H1 (cell line): ENCODE results near the gene UFC1. TPM values are rescaled to one million over a fixed set of nuclear protein-coding genes. Genes with fewer than 3 reads are reported as not detected.

Experiments used
- CTCF ChIA-PET: fragments of 300-600 bp; sonication (Branson Sonifier 250); formaldehyde crosslinking; loops from one replicate; lab custom pipeline; 2021; ENCODE audit not compliant: partially characterized antibody; lab: Charles Lee
- POLR2A ChIA-PET: fragments of 300-600 bp; sonication (Branson Sonifier 250); formaldehyde crosslinking; loops from one replicate; lab custom pipeline; 2021; ENCODE audit warnings: inconsistent platforms; ENCODE audit not compliant: partially characterized antibody; lab: Charles Lee
- DNase-seq, 2 experiments: peaks; one replicate each; pipeline versions ENCODE4 v3.0.0 to v3.0.0-alpha.2; 2010 to 2022; ENCODE audit warnings: low spot score in 2 of 2, low read depth in 1 of 2, mixed read lengths in 1 of 2
- FAIRE-seq: peaks from 2 replicates; lab custom pipeline; 2011; peaks lifted over from hg19 to GRCh38; lab: Jason Lieb, UNC
- H2AFZ ChIP-seq: 2 replicates; pipeline ENCODE4 v1.8.1; 2012; ENCODE audit warnings: low read length, inconsistent platforms
- H2AK5ac ChIP-seq: 2 replicates; pipeline ENCODE4 v1.6.1; 2013; ENCODE audit warnings: low read depth, low read length
- H2BK120ac ChIP-seq: replicated peaks from 2 replicates; pipeline ENCODE3; 2013; ENCODE audit warnings: low read depth, low read length, inconsistent platforms
- H2BK12ac ChIP-seq: 2 replicates; pipeline ENCODE4 v1.6.1; 2013; ENCODE audit warnings: low read depth, low read length
- H2BK15ac ChIP-seq: 2 replicates; pipeline ENCODE4 v1.6.1; 2013; ENCODE audit warnings: low read length
- H2BK20ac ChIP-seq: 2 replicates; pipeline ENCODE4 v1.6.1; 2013; ENCODE audit warnings: low read length
- H2BK5ac ChIP-seq: 2 replicates; pipeline ENCODE4 v1.6.1; 2013; ENCODE audit warnings: low read depth, low read length
- H3K14ac ChIP-seq: 2 replicates; pipeline ENCODE4 v1.6.1; 2013; ENCODE audit warnings: inconsistent platforms; ENCODE audit not compliant: insufficient read length
- H3K18ac ChIP-seq: 2 replicates; pipeline ENCODE4 v1.6.1; 2013; ENCODE audit warnings: low read length; ENCODE audit errors: extremely low read depth
- H3K23ac ChIP-seq: 2 replicates; pipeline ENCODE4 v1.6.1; 2013; ENCODE audit warnings: inconsistent platforms; ENCODE audit not compliant: insufficient read length
- H3K23me2 ChIP-seq: 2 replicates; pipeline ENCODE4 v1.6.1; 2013; ENCODE audit warnings: low read depth, low read length
- H3K27ac ChIP-seq: 2 replicates; pipeline ENCODE4 v1.6.1; 2011; ENCODE audit warnings: low read depth, low read length, inconsistent platforms
- H3K27me3 ChIP-seq, 4 experiments: replicated peaks in 1 of 4; 1 replicate in 1 of 4; 2 replicates in 3 of 4; pipeline versions ENCODE4 v1.6.1 to v1.8.1; 2011 to 2013; ENCODE audit warnings: low read length in 3 of 4, mild to moderate bottlenecking in 3 of 4, inconsistent platforms in 2 of 4, mixed read lengths in 2 of 4, moderate library complexity in 1 of 4; ENCODE audit not compliant: control insufficient read depth in 3 of 4, insufficient read depth in 3 of 4; ENCODE audit errors: extremely low read depth in 1 of 4
- H3K36me3 ChIP-seq, 4 experiments: 2 replicates each; pipeline versions ENCODE4 v1.6.1 to v1.8.1; 2011 to 2013; ENCODE audit warnings: mild to moderate bottlenecking in 4 of 4, low read length in 3 of 4, moderate library complexity in 2 of 4, control low read depth in 1 of 4, inconsistent platforms in 1 of 4; ENCODE audit not compliant: insufficient read depth in 4 of 4, control insufficient read depth in 2 of 4
- H3K4ac ChIP-seq: replicated peaks from 2 replicates; pipeline ENCODE3; 2013; ENCODE audit warnings: low read length, low read depth, mixed read lengths, inconsistent platforms; ENCODE audit not compliant: insufficient read length
- H3K4me1 ChIP-seq, 4 experiments: replicated peaks in 1 of 4; 1 replicate in 1 of 4; 2 replicates in 3 of 4; pipeline versions ENCODE4 v1.6.1 to v1.8.1; 2011 to 2013; ENCODE audit warnings: low read length in 3 of 4, inconsistent platforms in 2 of 4, mixed read lengths in 1 of 4; ENCODE audit not compliant: insufficient read depth in 4 of 4, control insufficient read depth in 3 of 4
- H3K4me2 ChIP-seq, 2 experiments: 2 replicates each; pipeline versions ENCODE4 v1.6.1 to v1.8.1; 2011 to 2013; ENCODE audit warnings: low read depth in 2 of 2, low read length in 2 of 2, control low read depth in 1 of 2, inconsistent platforms in 1 of 2, mild to moderate bottlenecking in 1 of 2; ENCODE audit not compliant: insufficient read depth in 1 of 2
- H3K4me3 ChIP-seq, 4 experiments: fragments of 200-600, 300-600 bp in 1 of 4; sonication (generic), shearing (Covaris generic), sonication (Bioruptor Twin) in 1 of 4; 2 replicates each; pipeline versions ENCODE4 v1.5.1 to v1.8.1; 2011 to 2016; ENCODE audit warnings: low read length in 4 of 4, low read depth in 3 of 4, control low read depth in 2 of 4, inconsistent platforms in 2 of 4, mild to moderate bottlenecking in 2 of 4, mixed read lengths in 1 of 4, moderate library complexity in 1 of 4; ENCODE audit not compliant: insufficient read depth in 2 of 4; ENCODE audit errors: extremely low read depth in 1 of 4
- H3K56ac ChIP-seq: replicated peaks from 2 replicates; pipeline ENCODE3; 2013; ENCODE audit warnings: low read depth, mild to moderate bottlenecking, mixed read lengths, low read length, inconsistent platforms; ENCODE audit not compliant: insufficient read length
- H3K79me1 ChIP-seq: 2 replicates; pipeline ENCODE4 v1.6.1; 2013; ENCODE audit warnings: low read depth, low read length, control low read depth
- H3K79me2 ChIP-seq, 2 experiments: 2 replicates each; pipeline versions ENCODE4 v1.6.1 to v1.8.1; 2012 to 2013; ENCODE audit warnings: low read length in 2 of 2, mild to moderate bottlenecking in 2 of 2, inconsistent platforms in 1 of 2; ENCODE audit not compliant: insufficient read depth in 2 of 2, control insufficient read depth in 1 of 2
- H3K9ac ChIP-seq, 4 experiments: replicated peaks in 1 of 4; 1 replicate in 1 of 4; 2 replicates in 3 of 4; pipeline versions ENCODE4 v1.6.1 to v1.8.1; 2011 to 2013; ENCODE audit warnings: low read depth in 3 of 4, low read length in 3 of 4, control low read depth in 2 of 4, mild to moderate bottlenecking in 2 of 4, moderate library complexity in 2 of 4, inconsistent platforms in 1 of 4; ENCODE audit errors: extremely low read depth in 1 of 4
- H3K9me3 ChIP-seq, 2 experiments: 2 replicates each; pipeline versions ENCODE4 v1.6.1 to v1.8.1; 2012 to 2013; ENCODE audit warnings: mild to moderate bottlenecking in 2 of 2, moderate library complexity in 2 of 2, control low read depth in 1 of 2, inconsistent platforms in 1 of 2, low read depth in 1 of 2, low read length in 1 of 2, mixed read lengths in 1 of 2; ENCODE audit not compliant: insufficient read depth in 2 of 2
- H4K20me1 ChIP-seq, 2 experiments: replicated peaks in 1 of 2; 2 replicates each; pipeline versions ENCODE3 to v1.8.1; 2011 to 2013; ENCODE audit warnings: inconsistent platforms in 2 of 2, low read length in 2 of 2, mild to moderate bottlenecking in 1 of 2; ENCODE audit not compliant: insufficient read depth in 2 of 2, control insufficient read depth in 1 of 2
- H4K5ac ChIP-seq: 2 replicates; pipeline ENCODE4 v1.6.1; 2013; ENCODE audit warnings: low read length, low read depth, mixed read lengths, inconsistent platforms; ENCODE audit not compliant: insufficient read length
- H4K8ac ChIP-seq: 2 replicates; pipeline ENCODE4 v1.8.0; 2013; ENCODE audit warnings: mild to moderate bottlenecking, moderate library complexity, low read length, inconsistent platforms; ENCODE audit not compliant: insufficient read depth; ENCODE audit errors: extremely low read depth
- H4K91ac ChIP-seq: replicated peaks from 2 replicates; pipeline ENCODE3; 2013; ENCODE audit warnings: low read length, mixed read lengths, inconsistent platforms; ENCODE audit not compliant: insufficient read length
- BRCA1 ChIP-seq: IDR thresholded peaks from 2 replicates; pipeline ENCODE4 v1.6.1; 2012; ENCODE audit warnings: low read depth, low read length, improper control_type of control experiment
- CBX5 ChIP-seq: fragments of 300-800, 300-1000 bp; sonication (generic); IDR thresholded peaks from 2 replicates; pipeline ENCODE4 v1.7.1; 2016; ENCODE audit warnings: antibody characterized with exemption, low read length, low read depth
- RBBP5 ChIP-seq: IDR thresholded peaks from 2 replicates; pipeline ENCODE4 v1.7.1; 2012; ENCODE audit warnings: low read depth, mild to moderate bottlenecking, inconsistent platforms, low read length, moderate library complexity, borderline replicate concordance
- WGBS, 2 experiments: shearing (Covaris generic) in 1 of 2; methylation state at CpG; one replicate each; pipeline versions ENCODE4 v1.1.6 to v1.1.7; 2013 to 2015; ENCODE audit warnings: low lambda C conversion rate in 2 of 2, mixed read lengths in 2 of 2, inconsistent platforms in 1 of 2, low coverage in 1 of 2, missing lambda C conversion rate in 1 of 2; ENCODE audit not compliant: insufficient replicate concordance in 2 of 2, insufficient coverage in 1 of 2, insufficient read length in 1 of 2; ENCODE audit errors: extremely low coverage in 1 of 2, missing lambda C conversion rate in 1 of 2; 5-methylcytosine and 5-hydroxymethylcytosine counted together
- polyA plus RNA-seq, 7 experiments: library from polyadenylated mRNA; depleted of rRNA in 3 of 7; stranded (reverse) in 5 of 7; unstranded in 2 of 7; fragments of >200 nt in 5 of 7; fragments of 200-250 nt in 2 of 7; gene quantifications; 1 replicate in 5 of 7; 2 replicates in 1 of 7; 4 replicates in 1 of 7; pipeline versions ENCODE4 v1.2.1 to v1.2.3, GENCODE V29; 2011 to 2013; ENCODE audit warnings: missing spikeins in 2 of 7, mixed read lengths in 2 of 7
- total RNA-seq: library from RNA; stranded (reverse); fragmentation: NEBNext Ultra II Directional; extraction: Animal tissue kit (Norgen Biotek cat#: 25700); gene quantifications from 2 replicates; pipeline ENCODE4 v1.2.1, GENCODE V29; 2021

The UFC1 gene
- total and polyA plus RNA-seq, 2 of the 8 experiments (the other 6 are each of a cell fraction or from before 2014, with no cell fraction given), result 67.8 to 102 TPM

DNA sequence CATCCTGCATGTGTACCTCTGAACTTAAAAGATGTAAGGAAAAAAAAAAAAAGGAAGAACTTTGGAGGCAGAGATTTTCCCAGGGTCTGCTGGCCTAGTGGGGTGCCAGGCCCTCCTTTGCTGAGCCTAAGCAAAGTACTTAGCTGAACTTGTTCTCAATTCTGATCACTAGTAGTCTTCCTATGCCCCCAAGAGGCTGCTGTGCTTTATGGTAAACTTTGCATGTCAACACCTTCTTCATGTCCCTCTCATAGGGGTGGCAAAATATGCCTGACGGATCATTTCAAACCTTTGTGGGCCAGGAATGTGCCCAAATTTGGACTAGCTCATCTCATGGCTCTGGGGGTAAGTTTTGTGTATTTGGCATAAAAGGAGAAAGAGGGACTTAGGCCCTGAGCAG is 4.1 kb downstream of the UFC1 start:
- POLR2A ChIA-PET, result interaction anchor here (1.1 to 13.6 kb wide), 6 partner anchors 10 to 113 kb away, joined by 3 to 130 read pairs (median 6); partner anchors contain the start of genes ADAMTS4, DEDD, PPOX and USF1
- H3K9me3 ChIP-seq, result no peaks in the 10 kb centered on the region
- no peak for FAIRE-seq

More for the DNA sequence above, 4.1 kb downstream of the UFC1 start:
- Histone ChIP-seq H2BK15ac (no peak overlapping the region), H3K9ac (no peak overlapping the region), H3K56ac (no peak overlapping the region), H4K91ac (no peak overlapping the region), H3K4ac (no peak overlapping the region), H2AFZ (no peak overlapping the region), H3K27ac (no peak overlapping the region), H4K20me1 (no peaks in the 10 kb centered on the region), H3K36me3 (peaks cover 2 to 12% (median 6%) of the 10 kb centered on the region in 4 experiments; a peak in 5 of 8 replicates), H3K4me2 (no peak overlapping the region), H3K27me3 (no peaks in the 10 kb centered on the region), H3K79me1 (no peaks in the 10 kb centered on the region; the same call in 1 of the 2 replicates), H2AK5ac (no peak overlapping the region), H2BK12ac (no peak overlapping the region), H4K8ac (no peak overlapping the region), H2BK20ac (no peak overlapping the region), H3K23me2 (peaks cover 12% of the 10 kb centered on the region), H2BK120ac (no peak overlapping the region), H3K14ac (no peak overlapping the region), H3K4me1 (peaks cover 0 to 15% (median 4%) of the 10 kb centered on the region in 4 experiments; a peak in 4 of 7 replicates), H4K5ac (no peak overlapping the region), H2BK5ac (no peak overlapping the region), H3K79me2 (no peaks in the 10 kb centered on the region; a peak in 1 of 4 replicates), H3K4me3 (no peak overlapping the region), H3K23ac (no peak overlapping the region), H3K18ac (no peak overlapping the region)
- CTCF ChIA-PET, result interaction anchor here (0.9 to 6.8 kb wide), 5 partner anchors 6 to 60 kb away, joined by 3 to 32 read pairs (median 5); partner anchors contain the start of gene PPOX
- DNase-seq, result no peak
- TF ChIP-seq RBBP5, result no peak
- TF ChIP-seq CBX5, result no peak
- TF ChIP-seq BRCA1, result no peak
- 83% methylated on average over 1 of the region's 1 CpG; no CpG with 5 or more reads in 1 of the 2 experiments for WGBS, 2 experiments
